HCT116 (cell line): ENCODE data around the gene SIRT3. TPM values are rescaled to one million over a fixed set of nuclear protein-coding genes. Genes with fewer than 3 reads are reported as not detected.

ENCODE experiments used
- ATAC-seq: fragments of 200-7000 bp; cut with Tn5 transposase; 2 replicates; pipeline ENCODE4 v1.9.1; 2020; ENCODE audit warnings: mild to moderate bottlenecking, moderate library complexity
- BruUV-seq: library from RNA; stranded (reverse); fragments of 400-500 nt; replicated peaks from 2 replicates; lab custom pipeline; 2021; lab: Mats Ljungman, UMichigan
- CTCF ChIA-PET: fragments of 300-600 bp; sonication (Branson Sonifier 250); formaldehyde crosslinking; loops from one replicate; lab custom pipeline; 2021; ENCODE audit warnings: antibody characterized with exemption; lab: Charles Lee
- POLR2A ChIA-PET: fragments of 300-600, 350-600 bp; sonication (Branson Sonifier 250); formaldehyde crosslinking; loops from one replicate; lab custom pipeline; 2021; ENCODE audit warnings: antibody characterized with exemption; lab: Charles Lee
- RAD21 ChIA-PET, 2 experiments: fragments of 300-600 bp; sonication (Branson Sonifier 250); formaldehyde crosslinking; loops; one replicate each; lab custom pipeline; 2023; ENCODE audit warnings: low total read pairs in 2 of 2; ENCODE audit not compliant: uncharacterized antibody in 2 of 2, unreplicated experiment in 2 of 2, low non-redundant PET in 1 of 2; lab: Charles Lee
- DNase-seq: peaks from one replicate; pipeline ENCODE4 v3.0.0-alpha.2; 2010; ENCODE audit warnings: low read depth, low spot score
- H2AFZ ChIP-seq: fragments of 200-600 bp; shearing (Covaris generic), sonication (generic); 2 replicates; pipeline ENCODE4 v1.6.1; 2017; ENCODE audit warnings: low read depth, mixed run types, mixed read lengths, antibody characterized with exemption, low read length; ENCODE audit not compliant: poor library complexity, severe bottlenecking
- H3K27ac ChIP-seq: 2 replicates; pipeline ENCODE4 v1.5.1; 2012; ENCODE audit warnings: low read depth, low read length
- H3K27me3 ChIP-seq: fragments of 200-600 bp; sonication (generic); 2 replicates; pipeline ENCODE4 v1.6.1; 2016; ENCODE audit warnings: mixed run types, low read length, mixed read lengths; ENCODE audit not compliant: insufficient read depth
- H3K36me3 ChIP-seq, 2 experiments: fragments of 200-500 bp in 1 of 2; fragments of 200-600 bp in 1 of 2; sonication (Bioruptor generic) in 1 of 2; sonication (generic) in 1 of 2; 2 replicates each; pipeline versions ENCODE4 v1.5.1 to v1.6.1; 2014 to 2016; ENCODE audit warnings: low read length in 2 of 2, inconsistent platforms in 1 of 2, mixed read lengths in 1 of 2, mixed run types in 1 of 2; ENCODE audit not compliant: insufficient read depth in 2 of 2, control insufficient read depth in 1 of 2
- H3K4me1 ChIP-seq, 2 experiments: fragments of 200-600 bp in 1 of 2; sonication (generic) in 1 of 2; 2 replicates each; pipeline versions ENCODE4 v1.5.1 to v1.6.1; 2012 to 2017; ENCODE audit warnings: low read length in 2 of 2, inconsistent platforms in 1 of 2, mild to moderate bottlenecking in 1 of 2, mixed read lengths in 1 of 2, mixed run types in 1 of 2, moderate library complexity in 1 of 2; ENCODE audit not compliant: insufficient read depth in 2 of 2, control insufficient read depth in 1 of 2
- H3K4me2 ChIP-seq: fragments of 200-600 bp; sonication (generic); 2 replicates; pipeline ENCODE4 v1.6.1; 2017; ENCODE audit warnings: mixed run types, low read length, mixed read lengths
- H3K4me3 ChIP-seq, 2 experiments: fragments of 200-600 bp in 1 of 2; sonication (generic) in 1 of 2; replicated peaks in 1 of 2; 2 replicates each; pipeline ENCODE4 v1.5.1; 2011 to 2016; ENCODE audit warnings: low read length in 2 of 2, control low read depth in 1 of 2, low read depth in 1 of 2, mild to moderate bottlenecking in 1 of 2, mixed read lengths in 1 of 2, mixed run types in 1 of 2
- H3K79me2 ChIP-seq: fragments of 200-600 bp; sonication (generic); 2 replicates; pipeline ENCODE4 v1.6.1; 2017; ENCODE audit warnings: mild to moderate bottlenecking, mixed run types, low read length, moderate library complexity, mixed read lengths; ENCODE audit not compliant: insufficient read depth
- H3K9ac ChIP-seq: fragments of 200-600 bp; sonication (generic); 2 replicates; pipeline ENCODE4 v1.6.1; 2016; ENCODE audit warnings: low read length, mixed read lengths
- H3K9me2 ChIP-seq: fragments of 200-600 bp; sonication (generic), shearing (Covaris generic); 2 replicates; pipeline ENCODE4 v1.6.1; 2017; ENCODE audit warnings: mixed run types, mild to moderate bottlenecking, moderate library complexity; ENCODE audit not compliant: insufficient read depth
- H3K9me3 ChIP-seq, 2 experiments: fragments of 200-500 bp in 1 of 2; fragments of 200-600 bp in 1 of 2; sonication (Bioruptor generic) in 1 of 2; sonication (generic) in 1 of 2; 2 replicates each; pipeline ENCODE4 v1.6.1; 2014 to 2017; ENCODE audit warnings: low read length in 2 of 2, mixed read lengths in 2 of 2, inconsistent platforms in 1 of 2, low read depth in 1 of 2, mild to moderate bottlenecking in 1 of 2, mixed run types in 1 of 2, moderate library complexity in 1 of 2; ENCODE audit not compliant: control insufficient read depth in 1 of 2, insufficient read depth in 1 of 2
- H4K20me1 ChIP-seq: fragments of 200-600 bp; sonication (generic), shearing (Covaris generic); 2 replicates; pipeline ENCODE4 v1.6.1; 2017; ENCODE audit warnings: mixed run types, mild to moderate bottlenecking, moderate library complexity; ENCODE audit not compliant: insufficient read depth
- ATF3 ChIP-seq: IDR thresholded peaks from 2 replicates; pipeline ENCODE4 v1.6.1; 2012
- CBX3 ChIP-seq: IDR thresholded peaks from 2 replicates; pipeline ENCODE4 v1.6.1; 2012; ENCODE audit warnings: low read depth
- CTCF ChIP-seq, 3 experiments: fragments of 200-600 bp in 1 of 3; sonication (generic) in 1 of 3; IDR thresholded peaks in 2 of 3; conservative IDR thresholded peaks in 1 of 3; 2 replicates each; pipeline ENCODE4 v1.5.1; 2012 to 2017; ENCODE audit warnings: low read depth in 2 of 3, low read length in 2 of 3, antibody characterized with exemption in 1 of 3, borderline replicate concordance in 1 of 3, control low read depth in 1 of 3, mild to moderate bottlenecking in 1 of 3, mixed read lengths in 1 of 3, mixed run types in 1 of 3, moderate library complexity in 1 of 3; ENCODE audit not compliant: insufficient read depth in 1 of 3
- EGR1 ChIP-seq: IDR thresholded peaks from 2 replicates; pipeline ENCODE4 v1.6.1; 2012; ENCODE audit warnings: low read depth
- ELF1 ChIP-seq: IDR thresholded peaks from 2 replicates; pipeline ENCODE4 v1.6.1; 2012; ENCODE audit warnings: low read depth, borderline replicate concordance
- EZH2 ChIP-seq: fragments of 200-600 bp; sonication (generic); IDR thresholded peaks from 2 replicates; pipeline ENCODE4 v1.6.1; 2017; ENCODE audit warnings: antibody characterized with exemption, mixed run types
- FOSL1 ChIP-seq: IDR thresholded peaks from 2 replicates; pipeline ENCODE4 v1.6.1; 2012; ENCODE audit warnings: low read depth
- JUND ChIP-seq: IDR thresholded peaks from 2 replicates; pipeline ENCODE4 v1.6.1; 2012
- MAX ChIP-seq: IDR thresholded peaks from 2 replicates; pipeline ENCODE4 v1.6.1; 2012
- POLR2A ChIP-seq: IDR thresholded peaks from 2 replicates; pipeline ENCODE4 v1.7.0; 2011; ENCODE audit warnings: borderline replicate concordance; ENCODE audit not compliant: insufficient read depth, insufficient read length; ENCODE audit errors: extremely low read depth
- POLR2AphosphoS5 ChIP-seq: IDR thresholded peaks from 2 replicates; pipeline ENCODE4 v1.6.1; 2011; ENCODE audit warnings: mild to moderate bottlenecking, low read depth, low read length, moderate library complexity
- RAD21 ChIP-seq: IDR thresholded peaks from 2 replicates; pipeline ENCODE4 v1.6.1; 2012; ENCODE audit warnings: low read depth, mild to moderate bottlenecking
- SIN3A ChIP-seq: IDR thresholded peaks from 2 replicates; pipeline ENCODE4 v1.6.1; 2012; ENCODE audit warnings: low read depth
- SP1 ChIP-seq: IDR thresholded peaks from 2 replicates; pipeline ENCODE4 v1.6.1; 2012; ENCODE audit warnings: low read depth
- SRF ChIP-seq: IDR thresholded peaks from 2 replicates; pipeline ENCODE4 v1.6.1; 2012; ENCODE audit warnings: low read depth
- TCF7L2 ChIP-seq: IDR thresholded peaks from 2 replicates; pipeline ENCODE4 v1.7.0; 2011; ENCODE audit warnings: borderline replicate concordance, inconsistent platforms; ENCODE audit not compliant: insufficient read depth, insufficient read length; ENCODE audit errors: extremely low read depth
- YY1 ChIP-seq: IDR thresholded peaks from 2 replicates; pipeline ENCODE4 v1.6.1; 2011; ENCODE audit warnings: low read length, low read depth, moderate library complexity, mild to moderate bottlenecking; ENCODE audit not compliant: insufficient replicate concordance; ENCODE audit errors: extremely low read depth
- ZFX ChIP-seq: fragments of 450-650 bp; IDR thresholded peaks from 2 replicates; pipeline ENCODE4 v1.6.1; 2017
- ZNF274 ChIP-seq: fragments of 200-500 bp; sonication (Bioruptor generic); IDR thresholded peaks from 2 replicates; pipeline ENCODE4 v1.6.1; 2014; ENCODE audit warnings: mild to moderate bottlenecking, low read depth, low read length, inconsistent platforms
- intact Hi-C: fragments of 100-400 bp; cut with micrococcal nuclease; formaldehyde crosslinking; loops from 2 replicates; pipeline ENCODE4 v1.10.0; 2022
- total RNA-seq: library from RNA; stranded (reverse); gene quantifications from one replicate; pipeline ENCODE4 v1.2.1, GENCODE V29; 2021; ENCODE audit not compliant: unreplicated experiment

The SIRT3 gene
- total RNA-seq, 1 experiment from 2014 or later, result 17.9 TPM

GRCh38 chr11:202490-202889 lies 33.7 kb downstream of the SIRT3 start:
- BruUV-seq, result no TSS peak
- Histone ChIP-seq H3K27me3 (no peaks in the 10 kb centered on the region), H3K9me2 (no peaks in the 10 kb centered on the region), H3K4me1 (peaks cover 7 to 11% of the 10 kb centered on the region in 2 experiments), H3K36me3 (peaks cover 6 to 24% of the 10 kb centered on the region in 2 experiments; a peak in 3 of 4 replicates), H3K9me3 (no peaks in the 10 kb centered on the region)
- CTCF ChIA-PET, result no interaction called here
- POLR2A ChIA-PET, result no interaction called here
- no peak for TF ChIP-seq YY1
- no peak for TF ChIP-seq SP1
- TF ChIP-seq FOSL1, result no peak
- no peak for TF ChIP-seq CTCF (IDR thresholded peaks at IDR 0.05 in 2 of 3, conservative IDR thresholded peaks at IDR 0.05 in 1 of 3; ENCODE audit: borderline replicate concordance in 1 of 3, insufficient read depth in 1 of 3, low read depth in 2 of 3, low read length in 2 of 3)
- TF ChIP-seq ZFX, result no peak
- TF ChIP-seq RAD21, result no peak
- TF ChIP-seq ELF1, result no peak
- no peak for TF ChIP-seq SIN3A
- no peak for TF ChIP-seq CBX3
- TF ChIP-seq, all 23 proteins: peak for 0
- no peak for ATAC-seq
- Histone ChIP-seq H3K27ac (no peak overlapping the region), H3K79me2 (peaks cover 29% of the 10 kb centered on the region), H3K4me3 (no peak overlapping the region), H2AFZ (no peak overlapping the region), H4K20me1 (no peaks in the 10 kb centered on the region), H3K9ac (no peak overlapping the region), H3K4me2 (no peak overlapping the region)
- DNase-seq, result no peak
- intact Hi-C loops, result no loop called here
- RAD21 ChIA-PET, result no interaction called here

DNA sequence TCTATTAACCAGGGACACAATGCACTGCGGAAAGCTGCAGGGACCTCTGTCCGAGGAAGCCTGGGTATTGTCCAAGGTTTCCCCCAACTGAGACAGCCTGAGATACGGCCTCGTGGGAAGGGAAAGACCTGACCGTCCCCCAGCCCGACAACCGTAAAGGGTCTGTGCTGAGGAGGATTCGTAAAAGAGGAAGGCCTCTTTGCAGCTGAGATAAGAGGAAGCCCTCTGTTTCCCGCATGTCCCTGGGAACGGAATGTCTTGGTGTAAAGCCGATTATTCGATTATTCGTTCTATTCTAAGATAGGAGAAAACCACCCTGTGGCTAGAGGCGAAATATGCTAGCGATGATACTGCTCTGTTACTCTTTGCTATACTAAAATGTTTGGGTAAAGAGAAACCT lies 34.2 kb downstream of the SIRT3 start:
- BruUV-seq, result no TSS peak
- ATAC-seq (no peak), DNase-seq (no peak)
- no peak overlapping the region for H3K9ac ChIP-seq
- H2AFZ ChIP-seq, result no peak overlapping the region
- POLR2A ChIA-PET, result no interaction called here
- H3K9me3 ChIP-seq, result no peaks in the 10 kb centered on the region
- H3K27me3 ChIP-seq, result no peaks in the 10 kb centered on the region
- no peak overlapping the region for H3K4me2 ChIP-seq
- intact Hi-C loops, result no loop called here
- H3K79me2 ChIP-seq, result peaks cover 27% of the 10 kb centered on the region
- CTCF ChIA-PET, result no interaction called here
- no peak overlapping the region for H3K27ac ChIP-seq
- H4K20me1 ChIP-seq, result no peaks in the 10 kb centered on the region
- RAD21 ChIA-PET, result no interaction called here
- peaks cover 6 to 24% of the 10 kb centered on the region in 2 experiments; a peak in 3 of 4 replicates for H3K36me3 ChIP-seq
- no peaks in the 10 kb centered on the region for H3K9me2 ChIP-seq
- H3K4me1 ChIP-seq, result peaks cover 7 to 11% of the 10 kb centered on the region in 2 experiments
- H3K4me3 ChIP-seq, result no peak overlapping the region
- TF ChIP-seq ATF3, result no peak
- no peak for TF ChIP-seq MAX
- no peak for TF ChIP-seq EGR1
- no peak for TF ChIP-seq SRF
- no peak for TF ChIP-seq JUND
- no peak for TF ChIP-seq ZNF274
- TF ChIP-seq CBX3, result no peak
- no peak for TF ChIP-seq TCF7L2
- TF ChIP-seq RAD21, result no peak
- no peak for TF ChIP-seq POLR2A
- TF ChIP-seq SP1, result no peak
- no peak for TF ChIP-seq POLR2AphosphoS5
- TF ChIP-seq EZH2, result no peak
